ENCODE measurements around the gene PRKAR2A. TPM values are rescaled to one million over a fixed set of nuclear protein-coding genes. Genes with fewer than 3 reads are reported as not detected.
A peak's percentile ranks its signal among the peaks of the same experiment; 100 is the strongest.
"Not testable (repeated sequence)": the region's sequence is repeated elsewhere in the genome, so short reads cannot be mapped to it uniquely, and the experiment has no call there.

Gene PRKAR2A
- total and polyA plus RNA-seq, 2 donors, result 7.5 to 8.0 TPM

DNA sequence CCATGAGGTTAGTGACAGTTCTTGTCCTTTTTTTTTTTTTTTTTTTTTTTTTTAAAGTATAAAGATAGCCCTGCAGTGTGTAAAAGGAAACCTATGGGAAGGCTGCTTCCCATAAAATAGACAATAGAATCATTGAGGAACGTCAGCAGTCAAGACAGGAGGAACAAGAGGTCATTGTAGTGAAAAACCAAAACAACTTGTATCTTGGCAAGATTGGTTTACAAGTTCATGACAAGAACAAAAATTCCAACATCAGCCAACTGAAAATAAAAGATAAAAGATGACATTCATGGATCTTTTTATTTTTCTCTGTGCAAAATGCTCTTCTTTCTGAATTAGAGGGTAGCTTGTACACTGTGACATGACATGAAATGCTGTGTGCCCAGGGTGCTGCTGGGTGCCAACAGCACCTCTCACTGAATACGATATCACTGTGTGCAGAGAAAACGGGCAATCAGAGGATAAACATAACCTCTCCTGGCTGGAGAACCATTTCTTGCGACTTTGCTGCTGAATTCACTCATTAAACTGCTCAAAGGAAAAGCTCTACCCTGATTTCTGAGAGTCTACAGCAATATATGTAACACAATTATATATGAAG is 100.6 kb downstream of the PRKAR2A start:
- Histone ChIP-seq H3K27ac (ENCODE audit: low read depth in 1 of 2, low read length in 1 of 2) (no peak overlapping the region), H3K4me1 (ENCODE audit: control insufficient read depth in 2 of 2, insufficient read depth in 2 of 2, low read length in 2 of 2) (no peaks in the 10 kb centered on the region), H3K36me3 (ENCODE audit: control insufficient read depth in 2 of 2, insufficient read depth in 2 of 2, low read length in 1 of 2) (peaks cover 0 to 3% of the 10 kb centered on the region in 2 donors), H3K27me3 (ENCODE audit: control insufficient read depth in 2 of 2, insufficient read depth in 1 of 2, low read length in 1 of 2) (no peaks in the 10 kb centered on the region), H3K4me3 (ENCODE audit: low read length in 2 of 2) (no peak overlapping the region), H3K9me3 (ENCODE audit: control insufficient read depth in 2 of 2, insufficient read depth in 1 of 2, low read length in 1 of 2) (no peaks in the 10 kb centered on the region)
- no peak for DNase-seq (ENCODE audit: low read depth in 6 of 9, low spot score in 9 of 9)
- WGBS, result 95% methylated on average over 4 of the region's 4 CpGs

- 89% methylated on average over 7 of the region's 7 CpGs for WGBS
- no peak overlapping the region for H3K27ac ChIP-seq (ENCODE audit: low read depth in 1 of 2, low read length in 1 of 2)
- no peaks in the 10 kb centered on the region for H3K36me3 ChIP-seq (ENCODE audit: control insufficient read depth in 2 of 2, insufficient read depth in 2 of 2, low read length in 1 of 2)
- H3K4me1 ChIP-seq (ENCODE audit: control insufficient read depth in 2 of 2, insufficient read depth in 2 of 2, low read length in 2 of 2), result peaks cover 0 to 12% of the 10 kb centered on the region in 2 donors
- H3K9me3 ChIP-seq (ENCODE audit: control insufficient read depth in 2 of 2, insufficient read depth in 1 of 2, low read length in 1 of 2), result no peaks in the 10 kb centered on the region
- H3K27me3 ChIP-seq (ENCODE audit: control insufficient read depth in 2 of 2, insufficient read depth in 1 of 2, low read length in 1 of 2), result no peaks in the 10 kb centered on the region
- H3K4me3 ChIP-seq (ENCODE audit: low read length in 2 of 2), result no peak overlapping the region
- no peak for DNase-seq (ENCODE audit: low read depth in 6 of 9, low spot score in 9 of 9)
Measured at GRCh38 chr3:48743773-48744172, 103.9 kb downstream of the PRKAR2A start.

- not testable (repeated sequence) for H3K27me3 ChIP-seq (ENCODE audit: control insufficient read depth in 2 of 2, insufficient read depth in 1 of 2, low read length in 1 of 2); H3K4me3 ChIP-seq (ENCODE audit: low read length in 2 of 2); H3K9me3 ChIP-seq (ENCODE audit: control insufficient read depth in 2 of 2, insufficient read depth in 1 of 2, low read length in 1 of 2); H3K36me3 ChIP-seq (ENCODE audit: control insufficient read depth in 2 of 2, insufficient read depth in 2 of 2, low read length in 1 of 2); H3K27ac ChIP-seq (ENCODE audit: low read depth in 1 of 2, low read length in 1 of 2); DNase-seq (ENCODE audit: low read depth in 6 of 9, low spot score in 9 of 9)
- peaks cover 0 to 12% of the 10 kb centered on the region in 2 donors for H3K4me1 ChIP-seq (ENCODE audit: control insufficient read depth in 2 of 2, insufficient read depth in 2 of 2, low read length in 2 of 2)
- 98% methylated on average over 10 of the region's 10 CpGs for WGBS
Measured at GRCh38 chr3:48741226-48741625, 106.4 kb downstream of the PRKAR2A start.

DNA sequence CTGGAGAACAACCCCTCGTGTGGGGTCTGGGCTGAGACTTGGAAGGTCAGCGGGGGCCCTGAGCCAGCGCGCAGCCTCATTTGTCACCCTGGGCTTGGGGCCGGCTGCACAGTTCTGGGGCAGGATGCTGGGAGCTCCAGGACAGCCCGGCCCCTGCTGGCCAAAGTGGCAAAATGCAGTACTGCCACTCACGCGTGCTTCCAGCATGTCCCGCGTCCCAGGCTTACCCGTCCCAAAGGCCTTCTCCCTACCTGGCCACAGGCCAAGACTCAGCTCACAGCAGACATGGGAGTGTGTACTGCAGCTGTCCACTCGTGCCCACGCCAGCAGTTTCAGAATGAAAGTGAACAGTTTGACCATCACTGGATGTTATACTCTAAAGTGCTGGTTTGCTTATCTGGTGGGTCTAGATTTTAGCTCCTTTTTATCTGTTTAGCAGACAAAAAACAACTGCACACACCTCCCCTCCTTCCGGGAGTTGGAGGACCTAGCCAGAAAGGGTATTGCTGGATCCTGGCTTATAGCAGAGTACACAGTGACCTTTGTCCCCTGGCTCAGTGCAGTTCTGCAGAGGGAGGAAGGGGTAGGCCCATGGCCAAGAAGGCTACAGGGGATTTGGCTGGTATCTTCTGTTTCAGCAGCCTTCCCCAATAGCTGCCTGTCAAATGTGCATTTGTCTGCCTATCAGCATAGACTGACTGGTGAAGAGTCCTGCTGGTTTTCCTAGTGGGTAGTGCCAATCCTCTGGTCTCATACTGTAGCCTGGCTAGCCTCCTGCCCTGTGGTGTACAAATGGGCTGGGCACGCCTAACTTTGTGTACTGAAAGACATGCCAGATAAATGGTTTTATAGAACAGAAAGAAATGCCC is 107.5 kb downstream of the PRKAR2A start:
- Histone ChIP-seq H3K27me3 (ENCODE audit: control insufficient read depth in 2 of 2, insufficient read depth in 1 of 2, low read length in 1 of 2) (no peaks in the 10 kb centered on the region), H3K4me3 (ENCODE audit: low read length in 2 of 2) (no peak overlapping the region), H3K36me3 (ENCODE audit: control insufficient read depth in 2 of 2, insufficient read depth in 2 of 2, low read length in 1 of 2) (no peaks in the 10 kb centered on the region), H3K27ac (ENCODE audit: low read depth in 1 of 2, low read length in 1 of 2) (peak overlapping the region in 1 of 2 donors; percentile 2), H3K9me3 (ENCODE audit: control insufficient read depth in 2 of 2, insufficient read depth in 1 of 2, low read length in 1 of 2) (no peaks in the 10 kb centered on the region), H3K4me1 (ENCODE audit: control insufficient read depth in 2 of 2, insufficient read depth in 2 of 2, low read length in 2 of 2) (peaks cover 0 to 12% of the 10 kb centered on the region in 2 donors)
- DNase-seq (ENCODE audit: low read depth in 6 of 9, low spot score in 9 of 9), result peak in 3 of 9 donors; percentile 29 to 49 (median 35)
- WGBS, result 40% methylated on average over 15 of the region's 15 CpGs

GRCh38 chr3:48739617-48739954 is 108.1 kb downstream of the PRKAR2A start:
- 81% methylated on average over 6 of the region's 6 CpGs for WGBS
- DNase-seq (ENCODE audit: low read depth in 6 of 9, low spot score in 9 of 9), result no peak
- H3K27ac ChIP-seq (ENCODE audit: low read depth in 1 of 2, low read length in 1 of 2), result no peak overlapping the region
- H3K4me3 ChIP-seq (ENCODE audit: low read length in 2 of 2), result no peak overlapping the region
- no peaks in the 10 kb centered on the region for H3K36me3 ChIP-seq (ENCODE audit: control insufficient read depth in 2 of 2, insufficient read depth in 2 of 2, low read length in 1 of 2)
- H3K27me3 ChIP-seq (ENCODE audit: control insufficient read depth in 2 of 2, insufficient read depth in 1 of 2, low read length in 1 of 2), result no peaks in the 10 kb centered on the region
- H3K9me3 ChIP-seq (ENCODE audit: control insufficient read depth in 2 of 2, insufficient read depth in 1 of 2, low read length in 1 of 2), result no peaks in the 10 kb centered on the region
- H3K4me1 ChIP-seq (ENCODE audit: control insufficient read depth in 2 of 2, insufficient read depth in 2 of 2, low read length in 2 of 2), result peaks cover 0 to 12% of the 10 kb centered on the region in 2 donors

- no peaks in the 10 kb centered on the region for H3K36me3 ChIP-seq (ENCODE audit: control insufficient read depth in 2 of 2, insufficient read depth in 2 of 2, low read length in 1 of 2)
- H3K27me3 ChIP-seq (ENCODE audit: control insufficient read depth in 2 of 2, insufficient read depth in 1 of 2, low read length in 1 of 2), result no peaks in the 10 kb centered on the region
- H3K27ac ChIP-seq (ENCODE audit: low read depth in 1 of 2, low read length in 1 of 2), result no peak overlapping the region
- H3K4me1 ChIP-seq (ENCODE audit: control insufficient read depth in 2 of 2, insufficient read depth in 2 of 2, low read length in 2 of 2), result peaks cover 0 to 12% of the 10 kb centered on the region in 2 donors
- H3K4me3 ChIP-seq (ENCODE audit: low read length in 2 of 2), result no peak overlapping the region
- no peak for DNase-seq (ENCODE audit: low read depth in 6 of 9, low spot score in 9 of 9)
- no peaks in the 10 kb centered on the region for H3K9me3 ChIP-seq (ENCODE audit: control insufficient read depth in 2 of 2, insufficient read depth in 1 of 2, low read length in 1 of 2)
- 94% methylated on average over 9 of the region's 9 CpGs for WGBS
Measured at GRCh38 chr3:48738926-48739616, 108.6 kb downstream of the PRKAR2A start.

GRCh38 chr3:48738144-48738536 is 109.5 kb downstream of the PRKAR2A start:
- H3K9me3 ChIP-seq (ENCODE audit: control insufficient read depth in 2 of 2, insufficient read depth in 1 of 2, low read length in 1 of 2), result no peaks in the 10 kb centered on the region
- 96% methylated on average over 3 of the region's 3 CpGs for WGBS
- no peaks in the 10 kb centered on the region for H3K36me3 ChIP-seq (ENCODE audit: control insufficient read depth in 2 of 2, insufficient read depth in 2 of 2, low read length in 1 of 2)
- no peak for DNase-seq (ENCODE audit: low read depth in 6 of 9, low spot score in 9 of 9)
- no peak overlapping the region for H3K27ac ChIP-seq (ENCODE audit: low read depth in 1 of 2, low read length in 1 of 2)
- no peaks in the 10 kb centered on the region for H3K27me3 ChIP-seq (ENCODE audit: control insufficient read depth in 2 of 2, insufficient read depth in 1 of 2, low read length in 1 of 2)
- H3K4me3 ChIP-seq (ENCODE audit: low read length in 2 of 2), result no peak overlapping the region
- H3K4me1 ChIP-seq (ENCODE audit: control insufficient read depth in 2 of 2, insufficient read depth in 2 of 2, low read length in 2 of 2), result peaks cover 0 to 12% of the 10 kb centered on the region in 2 donors

DNA sequence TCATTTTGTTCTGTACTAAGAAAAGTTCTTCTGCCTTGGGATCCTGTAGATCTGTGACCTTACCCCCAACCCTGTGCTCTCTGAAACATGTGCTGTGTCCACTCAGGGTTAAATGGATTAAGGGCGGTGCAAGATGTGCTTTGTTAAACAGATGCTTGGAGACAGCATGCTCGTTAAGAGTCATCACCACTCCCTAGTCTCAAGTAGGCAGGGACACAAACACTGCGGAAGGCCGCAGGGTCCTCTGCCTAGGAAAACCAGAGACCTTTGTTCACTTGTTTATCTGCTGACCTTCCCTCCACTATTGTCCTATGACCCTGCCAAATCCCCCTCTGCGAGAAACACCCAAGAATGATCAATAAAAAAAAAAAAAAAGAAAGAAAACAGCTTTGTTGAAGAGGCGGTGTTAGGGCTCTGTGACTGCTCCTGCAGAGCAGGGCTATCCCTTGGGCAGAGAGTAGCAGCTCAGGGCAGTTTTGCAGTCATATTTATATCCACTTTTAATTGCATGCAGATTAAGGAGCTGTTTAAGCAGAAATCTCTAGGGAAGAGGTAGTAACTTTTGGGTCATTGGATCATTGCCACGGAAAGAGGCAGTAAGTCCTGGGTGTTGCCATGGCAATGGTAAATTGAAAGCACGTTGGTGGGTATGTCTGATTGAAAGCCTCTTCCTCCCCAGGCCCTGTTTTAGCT is 112.5 kb downstream of the PRKAR2A start:
- not testable (repeated sequence) for H3K4me1 ChIP-seq (ENCODE audit: control insufficient read depth in 2 of 2, insufficient read depth in 2 of 2, low read length in 2 of 2); H3K9me3 ChIP-seq (ENCODE audit: control insufficient read depth in 2 of 2, insufficient read depth in 1 of 2, low read length in 1 of 2); H3K36me3 ChIP-seq (ENCODE audit: control insufficient read depth in 2 of 2, insufficient read depth in 2 of 2, low read length in 1 of 2); H3K4me3 ChIP-seq (ENCODE audit: low read length in 2 of 2); H3K27ac ChIP-seq (ENCODE audit: low read depth in 1 of 2, low read length in 1 of 2); DNase-seq (ENCODE audit: low read depth in 6 of 9, low spot score in 9 of 9); H3K27me3 ChIP-seq (ENCODE audit: control insufficient read depth in 2 of 2, insufficient read depth in 1 of 2, low read length in 1 of 2)
- 77% methylated on average over 8 of the region's 8 CpGs for WGBS
